Osteocyte (in vitro differentiated cells): Measurements from ENCODE around the gene ZNF692. TPM values are rescaled to one million over a fixed set of nuclear protein-coding genes. Genes with fewer than 3 reads are reported as not detected.
A peak's percentile ranks its signal among the peaks of the same experiment; 100 is the strongest.

Experiments
- DNase-seq: peaks from one replicate; pipeline ENCODE4 v3.0.0; 2021; ENCODE audit warnings: mixed read lengths; ENCODE audit not compliant: unreplicated experiment; ENCODE audit errors: extremely low spot score
- H3K27ac Mint-ChIP-seq: one replicate; pipeline ENCODE4 v1.8.0; 2021; ENCODE audit warnings: mild to moderate bottlenecking, mixed read lengths; ENCODE audit not compliant: unreplicated experiment
- H3K27me3 Mint-ChIP-seq: one replicate; pipeline ENCODE4 v1.8.0; 2021; ENCODE audit warnings: mixed read lengths; ENCODE audit not compliant: unreplicated experiment
- H3K36me3 Mint-ChIP-seq: one replicate; pipeline ENCODE4 v1.8.0; 2021; ENCODE audit warnings: mixed read lengths; ENCODE audit not compliant: unreplicated experiment
- H3K4me1 Mint-ChIP-seq: one replicate; pipeline ENCODE4 v1.8.0; 2021; ENCODE audit warnings: mixed read lengths; ENCODE audit not compliant: unreplicated experiment
- H3K4me3 Mint-ChIP-seq: one replicate; pipeline ENCODE4 v1.8.0; 2021; ENCODE audit warnings: mild to moderate bottlenecking, moderate library complexity, mixed read lengths; ENCODE audit not compliant: unreplicated experiment
- H3K9me3 Mint-ChIP-seq: one replicate; pipeline ENCODE4 v1.8.0; 2021; ENCODE audit warnings: mixed read lengths; ENCODE audit not compliant: unreplicated experiment
- CTCF ChIP-seq: fragments of 200-600 bp; sonication (generic); IDR thresholded peaks from 2 replicates; pipeline ENCODE4 v1.5.0; 2021; ENCODE audit warnings: antibody characterized with exemption, mild to moderate bottlenecking, moderate library complexity
- total RNA-seq: library from RNA; stranded (reverse); gene quantifications from 2 replicates; pipeline ENCODE4 v1.2.1, GENCODE V29; 2021

ZNF692 gene
- total RNA-seq, 1 donor from 2014 or later, result 39.9 TPM

DNA sequence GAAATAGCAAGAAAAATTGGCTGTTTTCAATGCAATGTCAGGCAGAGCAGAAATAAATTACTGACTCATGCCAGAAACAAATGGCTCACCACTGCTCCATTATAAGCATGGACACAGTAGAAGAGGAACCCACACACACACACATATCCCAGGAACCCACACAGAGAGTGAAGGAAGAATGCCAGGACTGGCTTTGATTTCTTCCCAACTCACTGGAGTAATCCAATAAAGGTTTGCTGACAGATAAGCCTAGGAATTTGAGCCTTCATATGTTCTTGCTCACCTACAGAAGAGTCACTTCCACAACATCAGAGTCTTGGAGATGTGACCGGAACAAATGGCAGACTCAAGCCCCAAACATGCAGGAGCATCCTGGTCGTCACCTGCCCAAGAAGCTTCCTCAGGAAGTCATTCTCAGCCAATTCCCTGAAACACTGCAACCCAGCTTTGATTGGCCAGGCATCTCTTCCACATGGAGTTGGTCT, 35.3 kb downstream of the ZNF692 start:
- H3K36me3 Mint-ChIP-seq, result peaks cover 16% of the 10 kb centered on the region
- TF ChIP-seq CTCF, result no peak
- peaks cover 54% of the 10 kb centered on the region for H3K4me1 Mint-ChIP-seq
- peak overlapping the region; percentile 98 for H3K4me3 Mint-ChIP-seq
- no peak overlapping the region for H3K27ac Mint-ChIP-seq
- H3K27me3 Mint-ChIP-seq, result no peaks in the 10 kb centered on the region
- no peaks in the 10 kb centered on the region for H3K9me3 Mint-ChIP-seq
- no peak for DNase-seq

DNA sequence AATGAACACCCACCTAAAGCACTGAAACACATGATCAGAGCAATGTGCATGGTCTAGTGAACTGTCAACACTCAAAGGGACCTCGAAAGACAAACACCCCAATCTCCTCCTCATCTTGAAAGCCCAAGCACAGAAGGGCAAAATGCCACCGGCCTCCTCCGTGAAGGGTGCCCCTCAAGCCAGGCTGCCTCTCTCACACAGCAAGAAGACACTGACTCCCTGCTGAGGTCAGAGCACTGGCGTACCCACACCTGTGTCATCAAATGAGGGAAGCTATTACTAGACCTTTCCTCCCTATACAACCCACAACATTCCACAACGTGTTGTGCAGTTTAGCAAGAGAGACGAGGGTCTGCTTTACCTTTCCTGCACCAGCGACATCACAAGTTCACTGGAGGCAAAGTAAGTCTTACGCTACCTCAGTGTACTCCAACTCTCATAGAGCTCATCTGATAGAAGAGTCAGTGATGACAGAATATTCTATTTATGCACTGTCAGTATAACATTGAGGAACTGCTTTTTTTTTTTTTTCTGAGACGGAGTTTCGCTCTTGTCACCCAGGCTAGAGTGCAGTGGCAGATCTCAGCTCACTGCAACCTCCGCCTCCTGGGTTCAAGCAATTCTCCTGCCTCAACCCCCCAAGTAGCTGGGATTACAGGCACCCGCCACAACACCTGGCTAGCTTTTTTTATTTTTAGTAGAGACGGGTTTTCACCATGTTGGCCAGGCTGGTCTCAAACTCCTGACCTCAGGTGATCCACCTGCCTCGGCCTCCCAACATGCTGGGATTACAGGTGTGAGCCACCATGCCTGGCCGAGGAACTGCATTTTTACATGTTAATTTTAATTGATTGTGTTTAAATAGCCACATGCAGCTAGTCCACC, 36.5 kb downstream of the ZNF692 start:
- H3K36me3 Mint-ChIP-seq, result peaks cover 18% of the 10 kb centered on the region
- no peaks in the 10 kb centered on the region for H3K9me3 Mint-ChIP-seq
- peaks cover 54% of the 10 kb centered on the region for H3K4me1 Mint-ChIP-seq
- TF ChIP-seq CTCF, result no peak
- no peak overlapping the region for H3K27ac Mint-ChIP-seq
- no peak for DNase-seq
- H3K27me3 Mint-ChIP-seq, result no peaks in the 10 kb centered on the region
- H3K4me3 Mint-ChIP-seq, result no peak overlapping the region

- Mint-ChIP-seq H3K36me3 (peaks cover 20% of the 10 kb centered on the region), H3K4me1 (peaks cover 50% of the 10 kb centered on the region), H3K9me3 (no peaks in the 10 kb centered on the region), H3K27ac (peak overlapping the region; percentile 52), H3K27me3 (no peaks in the 10 kb centered on the region), H3K4me3 (no peak overlapping the region)
- no peak for TF ChIP-seq CTCF
- no peak for DNase-seq
Measured at GRCh38 chr1:248821641-248822040, 37.2 kb downstream of the ZNF692 start.

- H3K27me3 Mint-ChIP-seq, result no peaks in the 10 kb centered on the region
- no peak overlapping the region for H3K4me3 Mint-ChIP-seq
- no peak for TF ChIP-seq CTCF
- no peaks in the 10 kb centered on the region for H3K9me3 Mint-ChIP-seq
- peaks cover 23% of the 10 kb centered on the region for H3K36me3 Mint-ChIP-seq
- no peak for DNase-seq
- H3K27ac Mint-ChIP-seq, result no peak overlapping the region
- peaks cover 47% of the 10 kb centered on the region for H3K4me1 Mint-ChIP-seq
Measured at GRCh38 chr1:248821101-248821500, 37.8 kb downstream of the ZNF692 start.

GRCh38 chr1:248820041-248820585, 38.8 kb downstream of the ZNF692 start:
- Mint-ChIP-seq H3K36me3 (peaks cover 30% of the 10 kb centered on the region), H3K9me3 (no peaks in the 10 kb centered on the region), H3K4me1 (peaks cover 43% of the 10 kb centered on the region), H3K27ac (no peak overlapping the region), H3K4me3 (no peak overlapping the region), H3K27me3 (no peaks in the 10 kb centered on the region)
- DNase-seq, result no peak
- TF ChIP-seq CTCF, result no peak
